Hepatocyte (in vitro differentiated cells): Measurements from ENCODE around the gene HSPBP1. TPM values are rescaled to one million over a fixed set of nuclear protein-coding genes. Genes with fewer than 3 reads are reported as not detected.

Experiments used
- DNase-seq: peaks from one replicate; pipeline ENCODE4 v3.0.0-alpha.2; 2016; ENCODE audit warnings: low spot score
- H2AFZ ChIP-seq: fragments of 200-600 bp; sonication (generic); 2 replicates; pipeline ENCODE4 v1.6.0; 2016; ENCODE audit warnings: antibody characterized with exemption, mild to moderate bottlenecking
- H3K27ac ChIP-seq: fragments of 200-600 bp; sonication (generic); 2 replicates; pipeline ENCODE4 v1.5.1; 2016; ENCODE audit warnings: mild to moderate bottlenecking
- H3K27me3 ChIP-seq: fragments of 200-600 bp; sonication (generic); 2 replicates; pipeline ENCODE4 v1.6.1; 2016
- H3K36me3 ChIP-seq: fragments of 200-600 bp; sonication (generic); replicated peaks from 2 replicates; pipeline ENCODE4 v1.5.1; 2016; ENCODE audit warnings: low read depth; ENCODE audit not compliant: insufficient read depth
- H3K4me1 ChIP-seq: fragments of 200-600 bp; sonication (generic); 2 replicates; pipeline ENCODE4 v1.5.1; 2016; ENCODE audit warnings: mild to moderate bottlenecking, moderate library complexity; ENCODE audit not compliant: insufficient read depth
- H3K4me2 ChIP-seq: fragments of 200-600 bp; sonication (generic); 2 replicates; pipeline ENCODE4 v1.6.0; 2016
- H3K4me3 ChIP-seq: fragments of 200-600 bp; sonication (generic); 2 replicates; pipeline ENCODE4 v1.5.1; 2016; ENCODE audit warnings: mild to moderate bottlenecking
- H3K79me2 ChIP-seq: fragments of 200-600 bp; sonication (generic); 2 replicates; pipeline ENCODE4 v1.6.0; 2017; ENCODE audit warnings: mild to moderate bottlenecking
- H3K9me2 ChIP-seq: fragments of 200-600 bp; sonication (generic); replicated peaks from 2 replicates; pipeline ENCODE4 v1.6.0; 2017; ENCODE audit warnings: mild to moderate bottlenecking; ENCODE audit not compliant: insufficient read depth
- H3K9me3 ChIP-seq: fragments of 200-600 bp; sonication (generic); 2 replicates; pipeline ENCODE4 v1.5.1; 2016; ENCODE audit warnings: low read depth, mild to moderate bottlenecking
- H4K20me1 ChIP-seq: fragments of 200-600 bp; sonication (generic); 2 replicates; pipeline ENCODE4 v1.6.0; 2016; ENCODE audit warnings: mild to moderate bottlenecking; ENCODE audit not compliant: insufficient read depth, poor library complexity, severe bottlenecking
- EZH2 ChIP-seq: fragments of 200-600 bp; sonication (generic); IDR thresholded peaks from 2 replicates; pipeline ENCODE4 v1.6.1; 2016; ENCODE audit warnings: antibody characterized with exemption, mild to moderate bottlenecking, borderline replicate concordance
- EZH2phosphoT487 ChIP-seq: fragments of 200-600 bp; sonication (generic); IDR thresholded peaks from one replicate; pipeline ENCODE4 v1.6.1; 2018; ENCODE audit warnings: antibody characterized with exemption, mild to moderate bottlenecking, low read depth, moderate library complexity; ENCODE audit not compliant: unreplicated experiment, severe bottlenecking
- WGBS: methylation state at CpG from one replicate; pipeline ENCODE4 v1.1.6; 2016; ENCODE audit warnings: low lambda C conversion rate; ENCODE audit errors: missing lambda C conversion rate; 5-methylcytosine and 5-hydroxymethylcytosine counted together
- polyA plus RNA-seq: library from polyadenylated mRNA; unstranded; fragments of >200 nt; fragmentation: Nextera tagmentation; extraction: Ambion mirVana; gene quantifications from 2 replicates; pipeline ENCODE4 v1.2.1, GENCODE V29; 2016
- total RNA-seq: library from RNA; depleted of rRNA; stranded (reverse); fragments of >200 nt; gene quantifications from 2 replicates; pipeline ENCODE4 v1.2.3, GENCODE V29; 2014
- TF ChIP-seq, protein P1 (sequence below): fragments of 200-600 bp; sonication (generic); IDR thresholded peaks from 2 replicates; pipeline ENCODE4 v1.5.1; 2016; ENCODE audit warnings: antibody characterized with exemption, mild to moderate bottlenecking; ENCODE audit not compliant: poor library complexity

The HSPBP1 gene
- total and polyA plus RNA-seq, 2 experiments from 2014 or later = 31.5 to 52.2 TPM

DNA sequence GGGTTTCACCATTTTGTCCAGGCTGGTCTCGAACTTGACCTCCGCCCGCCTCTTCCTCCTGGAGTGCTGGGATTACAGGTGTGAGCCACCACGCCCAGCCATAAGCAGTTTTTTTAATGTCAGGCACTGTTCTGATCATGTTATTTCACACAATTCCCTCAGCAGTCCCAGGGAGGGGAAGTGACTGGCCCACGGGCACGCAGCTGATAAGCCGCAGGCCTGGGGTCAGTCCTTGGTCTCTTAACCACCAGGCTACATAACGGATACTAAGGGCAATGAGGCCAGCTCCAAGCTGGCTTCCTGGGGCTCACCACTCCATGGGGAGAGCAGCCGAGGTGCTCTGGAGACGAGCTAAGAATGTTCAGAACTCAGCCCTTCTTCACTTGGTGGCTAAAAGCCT, 17.4 kb upstream of the HSPBP1 start:
- DNase-seq = no peak
- Histone ChIP-seq H3K4me1 (no peaks in the 10 kb centered on the region), H3K9me3 (no peaks in the 10 kb centered on the region), H3K9me2 (no peaks in the 10 kb centered on the region), H2AFZ (no peak overlapping the region), H3K36me3 (no peaks in the 10 kb centered on the region), H3K27ac (no peak overlapping the region), H3K4me2 (no peak overlapping the region), H4K20me1 (no peaks in the 10 kb centered on the region), H3K4me3 (no peak overlapping the region), H3K79me2 (no peaks in the 10 kb centered on the region), H3K27me3 (no peaks in the 10 kb centered on the region)
- WGBS = 96% methylated on average over 10 of the region's 10 CpGs
- TF ChIP-seq, protein P1, sequence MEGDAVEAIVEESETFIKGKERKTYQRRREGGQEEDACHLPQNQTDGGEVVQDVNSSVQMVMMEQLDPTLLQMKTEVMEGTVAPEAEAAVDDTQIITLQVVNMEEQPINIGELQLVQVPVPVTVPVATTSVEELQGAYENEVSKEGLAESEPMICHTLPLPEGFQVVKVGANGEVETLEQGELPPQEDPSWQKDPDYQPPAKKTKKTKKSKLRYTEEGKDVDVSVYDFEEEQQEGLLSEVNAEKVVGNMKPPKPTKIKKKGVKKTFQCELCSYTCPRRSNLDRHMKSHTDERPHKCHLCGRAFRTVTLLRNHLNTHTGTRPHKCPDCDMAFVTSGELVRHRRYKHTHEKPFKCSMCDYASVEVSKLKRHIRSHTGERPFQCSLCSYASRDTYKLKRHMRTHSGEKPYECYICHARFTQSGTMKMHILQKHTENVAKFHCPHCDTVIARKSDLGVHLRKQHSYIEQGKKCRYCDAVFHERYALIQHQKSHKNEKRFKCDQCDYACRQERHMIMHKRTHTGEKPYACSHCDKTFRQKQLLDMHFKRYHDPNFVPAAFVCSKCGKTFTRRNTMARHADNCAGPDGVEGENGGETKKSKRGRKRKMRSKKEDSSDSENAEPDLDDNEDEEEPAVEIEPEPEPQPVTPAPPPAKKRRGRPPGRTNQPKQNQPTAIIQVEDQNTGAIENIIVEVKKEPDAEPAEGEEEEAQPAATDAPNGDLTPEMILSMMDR = no peak
- TF ChIP-seq EZH2 = no peak
- TF ChIP-seq EZH2phosphoT487 = no peak

- Histone ChIP-seq H3K4me3 (no peak overlapping the region), H3K9me2 (no peaks in the 10 kb centered on the region), H2AFZ (no peak overlapping the region), H3K9me3 (no peaks in the 10 kb centered on the region), H3K27ac (no peak overlapping the region), H3K79me2 (peaks cover 5% of the 10 kb centered on the region), H3K36me3 (no peaks in the 10 kb centered on the region), H4K20me1 (no peaks in the 10 kb centered on the region), H3K4me2 (no peak overlapping the region), H3K27me3 (no peaks in the 10 kb centered on the region), H3K4me1 (no peaks in the 10 kb centered on the region)
- TF ChIP-seq, protein P1 = no peak
- TF ChIP-seq EZH2phosphoT487 = no peak
- no peak for TF ChIP-seq EZH2
- no peak for DNase-seq
- WGBS = 96% methylated on average over 9 of the region's 9 CpGs
Observed at GRCh38 chr19:55289117-55289796, 9.3 kb upstream of the HSPBP1 start.

DNA sequence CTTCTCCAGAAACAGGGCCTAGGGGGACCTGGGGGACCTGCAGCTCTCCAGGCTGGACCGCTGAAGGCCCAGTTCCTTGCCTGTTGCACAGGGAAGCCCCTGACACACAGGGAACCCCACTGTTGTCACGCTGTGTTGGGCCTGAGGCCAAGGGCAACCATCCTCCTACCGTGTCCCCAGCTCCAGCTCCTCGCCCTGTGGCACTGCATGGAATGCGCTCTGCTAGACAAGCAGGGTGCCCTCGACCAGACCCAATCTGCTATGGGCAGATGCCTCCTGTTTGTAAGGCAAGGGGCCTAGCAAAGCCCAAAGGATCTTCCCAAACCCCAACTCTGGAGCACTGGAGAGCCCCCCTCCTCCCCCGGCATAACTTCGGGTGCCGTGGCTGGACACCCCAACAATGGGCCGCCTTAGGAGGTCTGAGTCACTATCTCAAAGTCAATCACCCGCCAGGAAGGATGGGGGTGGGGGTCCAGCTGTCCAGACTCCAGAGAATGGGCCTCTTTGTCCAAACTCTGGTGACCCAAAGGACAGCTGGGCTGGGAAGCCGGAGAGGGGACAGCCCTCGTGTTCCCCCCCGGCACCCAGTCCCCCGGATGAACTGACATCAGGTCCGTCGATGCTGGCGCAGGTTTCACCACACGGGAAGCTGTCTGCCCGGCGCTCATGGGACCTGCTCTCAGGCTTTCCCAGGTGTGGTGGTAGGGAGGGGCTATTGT, 7.6 kb upstream of the HSPBP1 start:
- TF ChIP-seq, protein P1 = no peak
- TF ChIP-seq EZH2phosphoT487 (no peak), EZH2 (no peak)
- WGBS = 97% methylated on average over 18 of the region's 21 CpGs
- Histone ChIP-seq H3K27ac (no peak overlapping the region), H3K36me3 (no peaks in the 10 kb centered on the region), H2AFZ (no peak overlapping the region), H4K20me1 (no peaks in the 10 kb centered on the region), H3K4me2 (no peak overlapping the region), H3K4me3 (no peak overlapping the region), H3K9me3 (no peaks in the 10 kb centered on the region), H3K4me1 (no peaks in the 10 kb centered on the region), H3K79me2 (peaks cover 8% of the 10 kb centered on the region), H3K9me2 (no peaks in the 10 kb centered on the region), H3K27me3 (no peaks in the 10 kb centered on the region)
- no peak for DNase-seq
